ENCODE data around the gene CRTAC1. TPM values are rescaled to one million over a fixed set of nuclear protein-coding genes. Genes with fewer than 3 reads are reported as not detected.
"Not testable (repeated sequence)": the region's sequence is repeated elsewhere in the genome, so short reads cannot be mapped to it uniquely, and the experiment has no call there.

CRTAC1 gene
- total and polyA plus RNA-seq, 4 donors: 0.14 to 0.33 (median 0.26) TPM

GRCh38 chr10:97844678-97845077 lies 185.7 kb downstream of the CRTAC1 start:
- no peak overlapping the region for H3K27ac ChIP-seq (ENCODE audit: low read depth in 1 of 2, low read length in 2 of 2)
- 93% methylated on average over 3 of the region's 3 CpGs for WGBS
- no peaks in the 10 kb centered on the region for H3K36me3 ChIP-seq (ENCODE audit: control insufficient read depth in 4 of 4, insufficient read depth in 3 of 4, low read depth in 1 of 4, low read length in 3 of 4)
- TF ChIP-seq GABPA (IDR thresholded peaks at IDR 0.05 in 1 of 2, conservative IDR thresholded peaks at IDR 0.05 in 1 of 2) (no peak), RXRA (IDR thresholded peaks at IDR 0.05) (no peak), RAD21 (IDR thresholded peaks at IDR 0.05) (no peak), JUND (IDR thresholded peaks at IDR 0.05) (no peak), REST (IDR thresholded peaks at IDR 0.05) (no peak), MAX (IDR thresholded peaks at IDR 0.05) (no peak), ATF3 (IDR thresholded peaks at IDR 0.05) (no peak), ZBTB33 (IDR thresholded peaks at IDR 0.05) (no peak), NR2F2 (IDR thresholded peaks at IDR 0.05) (no peak), CTCF (IDR thresholded peaks at IDR 0.05; ENCODE audit: low read depth, low read length, missing input control) (no peak), YY1 (IDR thresholded peaks at IDR 0.05) (no peak), TAF1 (conservative IDR thresholded peaks at IDR 0.05) (no peak), EGR1 (IDR thresholded peaks at IDR 0.05; ENCODE audit: low read depth in 2 of 2) (no peak), FOXA2 (IDR thresholded peaks at IDR 0.05) (no peak), SP1 (IDR thresholded peaks at IDR 0.05) (no peak), FOXA1 (IDR thresholded peaks at IDR 0.05) (no peak), HNF4A (conservative IDR thresholded peaks at IDR 0.05) (no peak)
- no peak overlapping the region for H3K9ac ChIP-seq (ENCODE audit: low read depth in 1 of 2, low read length in 2 of 2)
- no peak overlapping the region for H3K4me3 ChIP-seq (ENCODE audit: low read depth in 1 of 3, low read length in 3 of 3)
- peaks cover 0 to 7% (median 2%) of the 10 kb centered on the region in 4 donors for H3K27me3 ChIP-seq (ENCODE audit: control insufficient read depth in 4 of 4, insufficient read depth in 4 of 4, low read length in 3 of 4)
- H3K9me3 ChIP-seq (ENCODE audit: control insufficient read depth in 4 of 4, low read length in 3 of 4): peaks cover 0 to 2% (median 1%) of the 10 kb centered on the region in 4 donors
- no peak for DNase-seq (ENCODE audit: low spot score)
- no peaks in the 10 kb centered on the region for H3K4me1 ChIP-seq (ENCODE audit: control insufficient read depth in 4 of 4, insufficient read depth in 4 of 4, low read length in 3 of 4)

- not testable (repeated sequence) for H3K4me3 ChIP-seq (ENCODE audit: low read depth in 1 of 3, low read length in 3 of 3); H3K9ac ChIP-seq (ENCODE audit: low read depth in 1 of 2, low read length in 2 of 2); H3K27ac ChIP-seq (ENCODE audit: low read depth in 1 of 2, low read length in 2 of 2); H3K9me3 ChIP-seq (ENCODE audit: control insufficient read depth in 4 of 4, low read length in 3 of 4); H3K27me3 ChIP-seq (ENCODE audit: control insufficient read depth in 4 of 4, insufficient read depth in 4 of 4, low read length in 3 of 4); H3K36me3 ChIP-seq (ENCODE audit: control insufficient read depth in 4 of 4, insufficient read depth in 3 of 4, low read depth in 1 of 4, low read length in 3 of 4); H3K4me1 ChIP-seq (ENCODE audit: control insufficient read depth in 4 of 4, insufficient read depth in 4 of 4, low read length in 3 of 4); DNase-seq (ENCODE audit: low spot score)
- 91% methylated on average over 1 of the region's 2 CpGs for WGBS
Measured at GRCh38 chr10:97843972-97844371, 186.4 kb downstream of the CRTAC1 start.

Measured in liver (tissue), 9 donors.